GM12878 (cell line): Measurements from ENCODE around the gene LRRC41. TPM values are rescaled to one million over a fixed set of nuclear protein-coding genes. Genes with fewer than 3 reads are reported as not detected.

Experiments
- ATAC-seq: fragments of 200-7000 bp; cut with Tn5 transposase; 3 replicates; pipeline ENCODE4 v1.9.1; 2020; ENCODE audit warnings: mild to moderate bottlenecking, moderate library complexity
- BruUV-seq: library from RNA; stranded (reverse); fragments of 400-500 nt; replicated peaks from 2 replicates; lab custom pipeline; 2021; lab: Mats Ljungman, UMichigan
- CTCF ChIA-PET: fragments of 300-600 bp; sonication (Branson Sonifier 250); formaldehyde crosslinking; extraction: SDS; loops from one replicate; lab custom pipeline; 2021; ENCODE audit warnings: inconsistent platforms; lab: Yijun Ruan, JAX
- POLR2A ChIA-PET: fragments of 350-600 bp; formaldehyde crosslinking; extraction: SDS; loops from one replicate; lab custom pipeline; 2021; ENCODE audit warnings: inconsistent platforms; lab: Charles Lee
- RAD21 ChIA-PET: fragments of 300-600 bp; sonication (Branson Sonifier 250); formaldehyde crosslinking; loops from one replicate; lab custom pipeline; 2023; ENCODE audit warnings: antibody characterized with exemption; ENCODE audit not compliant: unreplicated experiment; lab: Charles Lee
- SMC1A ChIA-PET: fragments of 300-600 bp; sonication (Branson Sonifier 250); formaldehyde crosslinking; loops from one replicate; lab custom pipeline; 2023; ENCODE audit not compliant: unreplicated experiment, uncharacterized antibody; lab: Charles Lee
- DNase-seq: peaks from one replicate; pipeline ENCODE4 v3.0.0-alpha.2; 2011; ENCODE audit warnings: low read depth, low spot score
- FAIRE-seq: peaks from 3 replicates; lab custom pipeline; 2011; peaks lifted over from hg19 to GRCh38; lab: Jason Lieb, UNC
- H2AFZ ChIP-seq: 2 replicates; pipeline ENCODE4 v1.6.0; 2011; ENCODE audit warnings: low read depth, low read length, control low read depth; ENCODE audit not compliant: control insufficient read depth
- H3K27ac ChIP-seq: 2 replicates; pipeline ENCODE4 v1.5.1; 2011; ENCODE audit warnings: control low read depth; ENCODE audit not compliant: control insufficient read depth, insufficient read depth
- H3K27me3 ChIP-seq, 2 experiments: replicated peaks in 1 of 2; 2 replicates each; pipeline versions ENCODE4 v1.6.0 to v1.6.1; 2011; ENCODE audit warnings: low read length in 1 of 2; ENCODE audit not compliant: control insufficient read depth in 2 of 2, insufficient read depth in 2 of 2
- H3K36me3 ChIP-seq, 2 experiments: 2 replicates each; pipeline ENCODE4 v1.5.1; 2011; ENCODE audit warnings: low read length in 1 of 2; ENCODE audit not compliant: control insufficient read depth in 2 of 2, insufficient read depth in 2 of 2
- H3K4me1 ChIP-seq: 2 replicates; pipeline ENCODE4 v1.6.1; 2011; ENCODE audit warnings: mild to moderate bottlenecking, low read length, moderate library complexity, mixed read lengths; ENCODE audit not compliant: control insufficient read depth, insufficient read depth
- H3K4me2 ChIP-seq: 2 replicates; pipeline ENCODE4 v1.6.0; 2011; ENCODE audit warnings: control low read depth; ENCODE audit not compliant: control insufficient read depth, insufficient read depth
- H3K4me3 ChIP-seq: fragments of 200-600 bp; sonication (generic); 2 replicates; pipeline ENCODE4 v1.5.1; 2016
- H3K79me2 ChIP-seq: 2 replicates; pipeline ENCODE4 v1.6.0; 2011; ENCODE audit warnings: low read length; ENCODE audit not compliant: control insufficient read depth, insufficient read depth
- H3K9ac ChIP-seq: 2 replicates; pipeline ENCODE4 v1.8.0; 2011; ENCODE audit warnings: low read length, control low read depth, mixed read lengths; ENCODE audit not compliant: control insufficient read depth, insufficient read depth
- H3K9me3 ChIP-seq: replicated peaks from 3 replicates; pipeline ENCODE4 v1.5.1; 2011; ENCODE audit warnings: mild to moderate bottlenecking, low read length; ENCODE audit not compliant: control insufficient read depth, insufficient read depth
- H4K20me1 ChIP-seq: 2 replicates; pipeline ENCODE4 v1.6.0; 2011; ENCODE audit not compliant: control insufficient read depth, insufficient read depth
- ATF2 ChIP-seq: IDR thresholded peaks from 2 replicates; pipeline ENCODE4 v1.6.1; 2012; ENCODE audit warnings: low read length, inconsistent platforms
- CEBPB ChIP-seq, 2 experiments: fragments of 150-350 bp in 1 of 2; IDR thresholded peaks; 2 replicates each; pipeline ENCODE4 v1.6.1; 2012 to 2014; ENCODE audit warnings: low read depth in 2 of 2, low read length in 2 of 2, borderline replicate concordance in 1 of 2, inconsistent platforms in 1 of 2
- CREB1 ChIP-seq: IDR thresholded peaks from 2 replicates; pipeline ENCODE4 v1.6.1; 2012; ENCODE audit warnings: low read depth, mild to moderate bottlenecking, inconsistent platforms
- NBN ChIP-seq: fragments of 450-650 bp; IDR thresholded peaks from 2 replicates; pipeline ENCODE4 v1.6.1; 2016
- SIN3A ChIP-seq: IDR thresholded peaks from 2 replicates; pipeline ENCODE4 v1.6.1; 2012; ENCODE audit warnings: low read depth, low read length, improper control_type of control experiment
- SMAD5 ChIP-seq: IDR thresholded peaks from 2 replicates; pipeline ENCODE4 v1.6.1; 2016; ENCODE audit warnings: antibody characterized with exemption, low read depth
- SP1 ChIP-seq: IDR thresholded peaks from one replicate; pipeline ENCODE4 v1.6.1; 2011; ENCODE audit warnings: low read depth, low read length
- SREBF1 ChIP-seq: IDR thresholded peaks from 2 replicates; pipeline ENCODE4 v1.6.1; 2012; ENCODE audit warnings: mild to moderate bottlenecking, low read length
- TARDBP ChIP-seq: IDR thresholded peaks from 2 replicates; pipeline ENCODE4 v1.6.1; 2016; ENCODE audit warnings: borderline replicate concordance
- ZBTB40 ChIP-seq: fragments of 450-650 bp; IDR thresholded peaks from 2 replicates; pipeline ENCODE4 v1.6.1; 2016; ENCODE audit warnings: mild to moderate bottlenecking, moderate library complexity, borderline replicate concordance
- WGBS: methylation state at CpG from one replicate; pipeline ENCODE4 v1.1.6; 2016; ENCODE audit warnings: low lambda C conversion rate; ENCODE audit not compliant: insufficient replicate concordance, insufficient coverage; ENCODE audit errors: missing lambda C conversion rate; 5-methylcytosine and 5-hydroxymethylcytosine counted together
- in situ Hi-C: fragments of 300-500 bp; cut with MboI; formaldehyde crosslinking; loops from 9 replicates; pipeline ENCODE4 v1.14.3; 2018; ENCODE audit warnings: mixed read lengths
- intact Hi-C: fragments of 100-400 bp; cut with micrococcal nuclease; formaldehyde crosslinking; loops from one replicate; pipeline ENCODE4 v1.14.2; 2022; ENCODE audit not compliant: unreplicated experiment
- polyA plus RNA-seq, 11 experiments: library from polyadenylated mRNA; depleted of rRNA in 4 of 11; unstranded in 6 of 11; stranded (reverse) in 5 of 11; fragments of >200 nt; fragmentation: Nextera tagmentation in 4 of 11; fragmentation: Illumina TruSeq in 1 of 11; extraction: Ambion mirVana in 4 of 11; extraction: Trizol in 1 of 11; gene quantifications; 1 replicate in 1 of 11; 2 replicates in 10 of 11; pipeline versions ENCODE4 v1.2.1 to v1.2.3, GENCODE V29; 2011 to 2016; ENCODE audit warnings: inconsistent platforms in 2 of 11, missing spikeins in 2 of 11, low read depth in 1 of 11
- total RNA-seq, 4 experiments: library from RNA; depleted of rRNA in 3 of 4; stranded (reverse); fragments of >200 nt in 3 of 4; fragmentation: Illumina TruSeq in 1 of 4; extraction: Trizol in 1 of 4; gene quantifications; 2 replicates each; pipeline versions ENCODE4 v1.2.1 to v1.2.3, GENCODE V29; 2013 to 2021
- TF ChIP-seq, protein P1 (sequence below): fragments of 450-650 bp; IDR thresholded peaks from 2 replicates; pipeline ENCODE4 v1.6.1; 2016; ENCODE audit warnings: mild to moderate bottlenecking

The LRRC41 gene
- total and polyA plus RNA-seq, 10 of the 15 experiments (the other 5 are each of a cell fraction or from before 2014, with no cell fraction given), result 12.0 to 79.9 (median 48.5) TPM

DNA sequence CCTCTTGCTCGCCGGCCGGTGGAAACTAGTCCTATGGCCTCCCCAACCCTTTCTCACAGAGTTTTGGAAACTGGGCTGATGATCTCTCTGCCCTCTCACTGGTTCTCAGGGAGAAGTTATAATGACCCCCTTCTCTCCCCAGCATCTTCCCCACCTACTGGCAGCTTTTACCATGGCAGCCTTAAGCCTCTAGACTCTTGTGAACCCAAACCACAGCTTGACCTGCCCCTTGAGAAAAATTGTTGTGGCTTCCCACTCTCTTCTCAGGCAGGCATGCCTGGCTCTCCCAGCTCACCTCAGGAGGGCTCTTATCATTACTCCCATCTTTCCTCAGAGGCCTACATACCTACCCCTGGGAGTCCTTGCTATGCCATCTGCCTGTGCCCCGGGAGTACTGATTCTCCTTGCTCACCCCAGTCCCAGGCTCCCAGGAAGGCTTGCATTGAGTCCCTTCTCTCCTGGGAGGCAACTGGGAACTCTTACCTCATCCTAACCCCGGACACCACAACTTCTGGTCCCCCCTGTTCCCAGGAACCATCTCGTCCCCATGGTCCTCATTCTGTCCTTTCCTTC lies 38.8 kb upstream of the LRRC41 start (continued):
- TF ChIP-seq ATF2 (peak; percentile 25; the same call in 1 of the 2 replicates), CREB1 (0 out of 2 replicates have a peak, but pooled peaks have one; percentile 18)
- TF ChIP-seq, all 136 proteins: peak for 21

GRCh38 chr1:46341222-46342083 lies 38.0 kb upstream of the LRRC41 start:
- in situ Hi-C loops, result loop anchor here (5.0 kb wide), 1 partner anchor 39 kb away; the partner anchor contains the start of genes LRRC41 and UQCRH
- no peak for FAIRE-seq
- TF ChIP-seq CEBPB (IDR thresholded peaks at IDR 0.05; ENCODE audit: borderline replicate concordance in 1 of 2, low read depth in 2 of 2, low read length in 2 of 2), result no peak
- no peak for TF ChIP-seq TARDBP
- TF ChIP-seq, protein P1, sequence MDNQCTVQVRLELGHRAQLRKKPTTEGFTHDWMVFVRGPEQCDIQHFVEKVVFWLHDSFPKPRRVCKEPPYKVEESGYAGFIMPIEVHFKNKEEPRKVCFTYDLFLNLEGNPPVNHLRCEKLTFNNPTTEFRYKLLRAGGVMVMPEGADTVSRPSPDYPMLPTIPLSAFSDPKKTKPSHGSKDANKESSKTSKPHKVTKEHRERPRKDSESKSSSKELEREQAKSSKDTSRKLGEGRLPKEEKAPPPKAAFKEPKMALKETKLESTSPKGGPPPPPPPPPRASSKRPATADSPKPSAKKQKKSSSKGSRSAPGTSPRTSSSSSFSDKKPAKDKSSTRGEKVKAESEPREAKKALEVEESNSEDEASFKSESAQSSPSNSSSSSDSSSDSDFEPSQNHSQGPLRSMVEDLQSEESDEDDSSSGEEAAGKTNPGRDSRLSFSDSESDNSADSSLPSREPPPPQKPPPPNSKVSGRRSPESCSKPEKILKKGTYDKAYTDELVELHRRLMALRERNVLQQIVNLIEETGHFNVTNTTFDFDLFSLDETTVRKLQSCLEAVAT, result peak; percentile 78
- no peak for TF ChIP-seq SIN3A
- no peak for TF ChIP-seq SP1
- 0 out of 2 replicates have a peak, but pooled peaks have one; percentile 13 for TF ChIP-seq NBN
- no peak for TF ChIP-seq SMAD5
- 0 out of 2 replicates have a peak, but pooled peaks have one; percentile 29 for TF ChIP-seq SREBF1
- 0 out of 2 replicates have a peak, but pooled peaks have one; percentile 43 for TF ChIP-seq ZBTB40

More at GRCh38 chr1:46341222-46342083, 38.0 kb upstream of the LRRC41 start:
- Histone ChIP-seq H3K4me2 (peak overlapping the region; percentile 91), H3K9ac (peak overlapping the region; percentile 97), H3K27me3 (no peaks in the 10 kb centered on the region), H3K4me1 (peaks cover 16% of the 10 kb centered on the region; the same call in 1 of the 2 replicates), H3K36me3 (peaks cover 2 to 9% of the 10 kb centered on the region in 2 experiments; a peak in 2 of 4 replicates), H3K79me2 (peaks cover 60% of the 10 kb centered on the region), H4K20me1 (no peaks in the 10 kb centered on the region), H3K9me3 (no peaks in the 10 kb centered on the region), H3K4me3 (peak overlapping the region; percentile 80), H3K27ac (peak overlapping the region; percentile 97), H2AFZ (peak overlapping the region; percentile 85; the same call in 1 of the 2 replicates)
- RAD21 ChIA-PET, result interaction anchor here (1.1 to 5.6 kb wide), 9 partner anchors 9 to 211 kb away, joined by 5 to 49 read pairs (median 7); partner anchors contain the start of genes LRRC41, RAD54L and UQCRH
- TSS peak; percentile 62 for BruUV-seq
- DNase-seq (no peak), ATAC-seq (no peak; the same call in 2 of the 3 replicates)
- 54% methylated on average over 26 of the region's 31 CpGs for WGBS
- intact Hi-C loops, result loop anchor here (1.0 to 10.0 kb wide), 3 partner anchors 8 to 657 kb away; partner anchors contain the start of genes GPBP1L1, LRRC41, TMEM69 and UQCRH
- POLR2A ChIA-PET, result interaction anchor here (1.7 to 5.1 kb wide), 4 partner anchors 8 to 37 kb away, joined by 6 to 55 read pairs (median 40); partner anchors contain the start of genes LRRC41 and UQCRH
- CTCF ChIA-PET, result interaction anchor here (0.7 to 11.4 kb wide), 12 partner anchors 8 to 117 kb away, joined by 3 to 267 read pairs (median 6); partner anchors contain the start of genes LRRC41, RAD54L and UQCRH
- SMC1A ChIA-PET, result interaction anchor here (1.2 to 11.1 kb wide), 8 partner anchors 7 to 669 kb away, joined by 3 to 141 read pairs (median 8); partner anchors contain the start of genes LRRC41 and UQCRH
